Colonic mucosa (tissue), 4 donors: ENCODE results near the gene FAM117B. TPM values are rescaled to one million over a fixed set of nuclear protein-coding genes. Genes with fewer than 3 reads are reported as not detected.
A peak's percentile ranks its signal among the peaks of the same experiment; 100 is the strongest.

Experiments used
- DNase-seq: peaks from one replicate; pipeline ENCODE4 v3.0.0-alpha.2; 2020
- H3K27ac ChIP-seq: fragments of 200-600 bp; one replicate; pipeline ENCODE4 v1.8.0; 2021
- H3K27me3 ChIP-seq: fragments of 200-600 bp; one replicate; pipeline ENCODE4 v1.8.0; 2021
- H3K36me3 ChIP-seq: fragments of 200-600 bp; one replicate; pipeline ENCODE4 v1.8.0; 2021
- H3K4me1 ChIP-seq: fragments of 200-600 bp; one replicate; pipeline ENCODE4 v1.8.0; 2021; ENCODE audit warnings: mild to moderate bottlenecking
- H3K4me3 ChIP-seq: fragments of 200-600 bp; one replicate; pipeline ENCODE4 v1.8.0; 2021
- H3K9ac ChIP-seq, 2 donors: one replicate each; pipeline ENCODE4 v1.7.0; 2013; ENCODE audit warnings: control low read depth in 2 of 2, low read depth in 2 of 2, low read length in 2 of 2
- H3K9me3 ChIP-seq: fragments of 200-600 bp; one replicate; pipeline ENCODE4 v1.8.0; 2021
- intact Hi-C: fragments of 100-400 bp; cut with DNase I; formaldehyde crosslinking; loops from one replicate; pipeline ENCODE4 v1.14.1; 2022
- total RNA-seq, 2 donors: library from RNA; stranded (reverse); fragmentation: NEBNext Ultra II Directional in 1 of 2; extraction: Animal tissue kit (Norgen Biotek cat#: 25700) in 1 of 2; gene quantifications; one replicate each; pipeline ENCODE4 v1.2.1, GENCODE V29; 2021
- TF ChIP-seq, protein P1 (sequence below): fragments of 200-600 bp; IDR thresholded peaks from one replicate; pipeline ENCODE4 v1.8.0; 2022; ENCODE audit warnings: antibody characterized with exemption, mild to moderate bottlenecking
- donor health status: healthy.
- donor health status: DM: no; HTN: no; CAD: no.
- donor health status: DM: no; HTN: no; CAD: no.

FAM117B gene
- total RNA-seq, 2 donors from 2014 or later: 16.3 to 20.1 TPM

GRCh38 chr2:202628646-202629198 lies 6.0 kb upstream of the FAM117B start:
- no peaks in the 10 kb centered on the region for H3K4me1 ChIP-seq
- H3K9me3 ChIP-seq: no peaks in the 10 kb centered on the region
- no peak overlapping the region for H3K9ac ChIP-seq
- H3K4me3 ChIP-seq: no peak overlapping the region
- intact Hi-C loops: no loop called here
- DNase-seq: no peak
- no peak overlapping the region for H3K27ac ChIP-seq
- TF ChIP-seq, protein P1, sequence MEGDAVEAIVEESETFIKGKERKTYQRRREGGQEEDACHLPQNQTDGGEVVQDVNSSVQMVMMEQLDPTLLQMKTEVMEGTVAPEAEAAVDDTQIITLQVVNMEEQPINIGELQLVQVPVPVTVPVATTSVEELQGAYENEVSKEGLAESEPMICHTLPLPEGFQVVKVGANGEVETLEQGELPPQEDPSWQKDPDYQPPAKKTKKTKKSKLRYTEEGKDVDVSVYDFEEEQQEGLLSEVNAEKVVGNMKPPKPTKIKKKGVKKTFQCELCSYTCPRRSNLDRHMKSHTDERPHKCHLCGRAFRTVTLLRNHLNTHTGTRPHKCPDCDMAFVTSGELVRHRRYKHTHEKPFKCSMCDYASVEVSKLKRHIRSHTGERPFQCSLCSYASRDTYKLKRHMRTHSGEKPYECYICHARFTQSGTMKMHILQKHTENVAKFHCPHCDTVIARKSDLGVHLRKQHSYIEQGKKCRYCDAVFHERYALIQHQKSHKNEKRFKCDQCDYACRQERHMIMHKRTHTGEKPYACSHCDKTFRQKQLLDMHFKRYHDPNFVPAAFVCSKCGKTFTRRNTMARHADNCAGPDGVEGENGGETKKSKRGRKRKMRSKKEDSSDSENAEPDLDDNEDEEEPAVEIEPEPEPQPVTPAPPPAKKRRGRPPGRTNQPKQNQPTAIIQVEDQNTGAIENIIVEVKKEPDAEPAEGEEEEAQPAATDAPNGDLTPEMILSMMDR: no peak
- no peaks in the 10 kb centered on the region for H3K27me3 ChIP-seq
- no peaks in the 10 kb centered on the region for H3K36me3 ChIP-seq

DNA sequence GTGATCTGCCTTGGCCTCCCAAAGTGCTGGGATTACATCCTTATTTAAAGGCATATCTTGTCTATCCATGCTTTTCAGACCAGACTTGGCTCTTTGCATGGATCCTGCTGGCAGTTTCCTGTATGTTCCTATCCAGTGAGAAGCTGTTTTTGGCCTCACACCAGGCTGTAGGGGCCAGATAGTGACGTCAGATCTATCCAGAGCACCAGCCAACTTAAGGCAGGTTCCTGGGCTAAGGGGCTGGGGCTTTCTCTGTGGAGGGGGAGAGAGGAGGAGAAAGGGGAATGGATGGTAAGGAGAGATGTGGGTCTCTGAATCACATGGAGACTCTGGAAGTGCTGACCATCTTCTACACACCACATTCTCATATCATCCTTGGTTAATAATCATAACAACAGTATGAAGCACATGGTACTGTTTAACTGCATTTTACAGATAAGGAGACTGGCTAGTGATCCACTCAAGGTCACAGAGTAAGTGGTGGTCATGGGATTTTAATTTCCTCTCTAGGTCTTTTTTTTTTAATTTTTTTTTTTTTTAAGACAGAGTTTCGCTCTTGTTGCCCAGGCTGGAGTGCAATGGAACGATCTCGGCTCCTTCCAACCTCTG lies 2.0 kb upstream of the FAM117B start:
- H3K9ac ChIP-seq: no peak overlapping the region
- no peak overlapping the region for H3K27ac ChIP-seq
- H3K27me3 ChIP-seq: no peaks in the 10 kb centered on the region
- H3K4me3 ChIP-seq: no peak overlapping the region
- TF ChIP-seq, protein P1: no peak
- DNase-seq: no peak
- no peaks in the 10 kb centered on the region for H3K9me3 ChIP-seq
- H3K4me1 ChIP-seq: no peaks in the 10 kb centered on the region
- intact Hi-C loops: no loop called here
- H3K36me3 ChIP-seq: no peaks in the 10 kb centered on the region

DNA sequence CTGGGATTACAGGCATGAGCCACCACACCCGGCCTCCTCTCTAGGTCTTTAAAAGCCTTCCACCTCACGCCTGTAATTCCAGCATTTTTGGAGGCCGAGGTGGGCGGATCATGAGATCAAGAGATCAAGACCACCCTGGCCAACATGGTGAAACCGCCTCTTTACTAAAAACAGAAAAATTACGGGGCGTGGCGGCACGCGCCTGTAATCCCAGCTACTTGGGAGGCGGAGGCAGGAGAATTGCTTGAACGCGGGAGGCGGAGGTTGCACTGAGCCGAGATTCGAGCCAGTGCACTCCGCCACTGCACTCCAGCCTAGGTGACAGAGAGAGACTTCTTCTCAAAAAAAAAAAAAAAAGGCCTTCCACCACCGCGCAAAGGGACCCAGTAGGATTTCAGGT lies 1.3 kb upstream of the FAM117B start:
- DNase-seq: no peak
- H3K36me3 ChIP-seq: no peaks in the 10 kb centered on the region
- intact Hi-C loops: no loop called here
- no peaks in the 10 kb centered on the region for H3K9me3 ChIP-seq
- H3K27ac ChIP-seq: no peak overlapping the region
- H3K27me3 ChIP-seq: no peaks in the 10 kb centered on the region
- H3K9ac ChIP-seq: no peak overlapping the region
- TF ChIP-seq, protein P1: no peak
- H3K4me3 ChIP-seq: no peak overlapping the region
- H3K4me1 ChIP-seq: no peaks in the 10 kb centered on the region

DNA sequence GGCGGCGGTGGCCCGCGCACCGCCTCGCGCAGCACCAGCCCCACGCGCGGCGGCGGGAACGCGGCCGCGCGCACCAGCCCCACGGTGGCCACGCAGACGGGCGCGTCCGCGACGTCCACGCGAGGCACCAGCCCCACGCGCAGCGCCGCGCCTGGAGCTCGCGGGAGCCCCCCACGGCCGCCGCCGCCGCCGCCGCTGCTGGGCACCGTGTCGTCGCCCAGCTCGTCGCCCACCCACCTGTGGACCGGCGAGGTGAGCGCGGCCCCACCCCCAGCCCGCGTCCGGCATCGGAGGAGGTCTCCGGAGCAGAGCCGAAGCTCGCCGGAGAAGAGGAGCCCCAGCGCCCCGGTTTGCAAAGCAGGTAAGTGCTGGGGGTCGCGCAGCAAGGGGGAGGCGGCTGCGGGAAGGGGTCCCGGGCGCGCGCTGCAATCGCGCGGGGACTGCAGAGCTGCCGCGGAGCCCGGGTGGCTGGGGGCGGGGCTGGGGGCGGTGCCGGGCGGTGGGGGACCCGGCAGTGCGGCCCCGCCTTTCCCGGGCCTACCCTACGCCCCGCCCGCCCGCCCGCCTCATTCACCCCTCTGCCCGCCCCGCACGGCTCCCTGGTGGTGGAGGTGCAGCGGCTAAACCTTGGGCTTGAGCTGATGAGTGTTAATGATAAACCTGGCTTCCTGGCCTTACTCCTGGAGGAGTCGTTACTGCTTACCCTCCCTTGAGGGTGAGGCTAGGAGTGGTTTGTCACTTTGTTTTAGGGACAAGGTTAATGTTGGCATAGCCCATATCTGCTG lies 851 bp downstream of the FAM117B start:
- intact Hi-C loops: no loop called here
- peak; percentile 93 for DNase-seq
- TF ChIP-seq, protein P1: no peak
- Histone ChIP-seq H3K9me3 (no peaks in the 10 kb centered on the region), H3K27ac (peak overlapping the region; percentile 95), H3K4me3 (peak overlapping the region; percentile 93), H3K36me3 (no peaks in the 10 kb centered on the region), H3K4me1 (no peaks in the 10 kb centered on the region), H3K9ac (peak overlapping the region; percentile 58 to 68), H3K27me3 (no peaks in the 10 kb centered on the region)

DNA sequence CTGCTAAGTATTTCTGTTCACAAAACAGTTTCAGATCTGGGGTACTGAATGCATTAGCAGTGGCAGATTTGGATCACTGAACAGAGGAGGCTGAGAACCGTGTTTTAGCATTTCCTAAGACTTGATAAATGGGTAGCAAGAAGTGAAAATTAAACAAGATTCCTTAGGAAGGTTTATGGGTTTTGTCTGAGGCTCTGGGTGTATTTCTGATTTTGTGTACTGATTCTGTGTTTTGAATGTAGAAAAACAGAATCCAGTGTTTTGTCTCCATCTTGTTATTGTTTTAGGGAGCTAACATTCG lies 1.4 kb downstream of the FAM117B start:
- peak overlapping the region; percentile 93 for H3K4me3 ChIP-seq
- intact Hi-C loops: no loop called here
- H3K9ac ChIP-seq: peak overlapping the region; percentile 1 to 68

More for the DNA sequence above, 1.4 kb downstream of the FAM117B start:
- H3K4me1 ChIP-seq: no peaks in the 10 kb centered on the region
- TF ChIP-seq, protein P1: no peak
- no peaks in the 10 kb centered on the region for H3K9me3 ChIP-seq
- DNase-seq: no peak
- H3K36me3 ChIP-seq: no peaks in the 10 kb centered on the region
- H3K27me3 ChIP-seq: no peaks in the 10 kb centered on the region
- peak overlapping the region; percentile 71 for H3K27ac ChIP-seq
